NOMO-1 treated with dmso at 0.1 percent for 144 hours (cell line): ENCODE measurements around the gene ETV7.
"Not testable (repeated sequence)": the region's sequence is repeated elsewhere in the genome, so short reads cannot be mapped to it uniquely, and the experiment has no call there.

Experiments
- DNase-seq: peaks from one replicate; lab custom pipeline; 2025; ENCODE audit not compliant: unreplicated experiment; lab: John Stamatoyannopoulos, UW

ETV7 gene

DNA sequence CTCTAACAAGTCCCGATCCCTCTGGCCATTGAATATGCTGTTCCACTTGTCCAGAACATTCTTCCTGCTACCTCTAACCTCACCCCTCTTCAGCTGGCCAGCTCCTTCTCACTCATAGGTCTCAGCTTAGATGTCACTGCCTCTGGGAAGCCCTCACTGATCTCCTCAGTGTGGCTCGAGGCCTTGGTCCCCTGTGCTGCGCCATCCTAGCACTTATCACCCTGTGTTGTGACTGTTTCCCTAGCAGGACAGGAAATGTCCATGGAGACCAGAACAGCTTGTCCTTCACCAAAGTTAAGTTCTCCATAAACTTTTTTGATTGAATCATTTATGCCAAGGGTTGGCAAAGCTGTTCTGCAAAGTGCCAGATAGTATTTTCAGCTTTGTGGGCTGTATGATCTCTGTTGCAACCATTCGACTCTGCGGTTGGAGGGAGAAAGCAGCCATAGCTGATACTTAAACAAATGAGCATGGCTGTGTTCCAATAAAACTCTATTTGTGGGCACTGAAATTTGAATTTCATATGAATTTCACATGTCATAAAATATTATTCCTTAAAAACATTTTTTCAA is 44.3 kb downstream of the ETV7 start:
- no peak for DNase-seq

DNA sequence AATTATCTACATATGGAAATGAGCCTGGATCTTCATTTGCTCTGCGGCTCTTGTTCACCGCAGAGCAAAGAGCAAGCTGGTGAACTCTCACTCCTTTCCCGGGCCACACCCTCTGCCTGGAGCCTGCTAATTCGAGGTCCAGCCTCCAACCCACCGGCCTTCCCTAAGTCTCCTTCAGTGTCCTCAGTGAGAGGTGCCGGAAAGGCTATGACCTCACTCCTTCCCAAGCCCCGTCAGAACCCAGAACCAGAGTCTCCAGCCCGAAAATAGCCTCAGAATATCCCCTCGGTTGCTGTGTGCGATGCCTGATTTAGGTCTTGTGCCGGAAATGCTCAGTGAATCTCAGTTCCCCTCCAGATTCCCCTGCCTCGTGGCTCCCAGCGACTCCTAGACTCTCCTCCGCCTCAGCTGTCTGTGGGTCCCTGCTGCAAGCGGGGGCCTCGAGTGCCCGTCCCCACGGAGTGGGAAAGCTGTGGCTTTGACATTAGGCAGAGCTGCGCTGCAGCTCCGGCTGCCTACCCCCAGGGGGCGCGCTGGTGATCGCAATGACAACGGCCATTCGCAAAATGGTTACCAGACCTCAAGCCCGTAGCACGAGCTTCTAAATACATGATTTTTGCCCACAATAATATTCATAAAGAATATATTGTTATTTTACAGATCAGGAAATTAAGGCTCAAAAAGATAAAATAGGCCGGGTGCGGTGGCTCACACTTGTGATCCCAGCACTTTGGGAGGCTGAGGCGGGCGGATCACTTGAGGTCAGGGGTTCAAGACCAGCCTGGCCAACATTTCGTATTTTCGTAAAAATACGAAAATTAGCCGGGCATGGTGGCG is 46.6 kb downstream of the ETV7 start:
- peak; percentile 39 for DNase-seq

DNA sequence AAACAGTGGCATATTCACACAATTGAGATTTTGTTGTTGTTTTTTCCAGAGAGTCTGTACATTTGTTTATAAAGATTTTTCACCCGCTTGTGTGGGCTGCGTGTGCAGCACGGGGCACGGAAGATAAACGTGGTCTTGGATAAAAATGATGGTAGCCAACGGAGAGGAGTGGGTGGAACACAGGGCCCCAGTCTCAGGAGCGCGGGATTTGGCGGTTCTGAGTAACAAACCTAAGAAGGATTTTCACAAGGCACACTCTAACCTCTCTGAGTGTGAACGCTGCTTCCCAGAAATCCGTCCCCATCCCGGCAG is 47.2 kb downstream of the ETV7 start:
- no peak for DNase-seq

DNA sequence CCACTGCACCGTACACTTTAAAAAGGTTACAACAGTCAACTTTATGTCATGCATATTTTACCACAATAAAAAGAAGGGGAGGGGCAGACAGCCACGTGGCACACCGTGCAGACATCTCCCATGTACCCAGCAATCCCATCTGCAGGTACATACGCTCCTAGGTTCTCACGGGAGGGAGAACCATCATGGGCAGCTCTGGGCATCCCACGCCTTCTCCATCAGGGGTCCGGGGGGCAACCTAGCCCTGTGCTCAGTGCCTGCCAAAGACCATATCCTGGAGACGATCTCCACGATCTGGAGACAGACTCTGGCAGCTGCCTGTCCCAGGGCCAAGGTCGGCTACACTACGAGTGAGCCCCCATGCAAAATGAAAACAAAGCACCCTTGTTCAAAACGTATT is 48.3 kb downstream of the ETV7 start:
- DNase-seq = no peak

DNA sequence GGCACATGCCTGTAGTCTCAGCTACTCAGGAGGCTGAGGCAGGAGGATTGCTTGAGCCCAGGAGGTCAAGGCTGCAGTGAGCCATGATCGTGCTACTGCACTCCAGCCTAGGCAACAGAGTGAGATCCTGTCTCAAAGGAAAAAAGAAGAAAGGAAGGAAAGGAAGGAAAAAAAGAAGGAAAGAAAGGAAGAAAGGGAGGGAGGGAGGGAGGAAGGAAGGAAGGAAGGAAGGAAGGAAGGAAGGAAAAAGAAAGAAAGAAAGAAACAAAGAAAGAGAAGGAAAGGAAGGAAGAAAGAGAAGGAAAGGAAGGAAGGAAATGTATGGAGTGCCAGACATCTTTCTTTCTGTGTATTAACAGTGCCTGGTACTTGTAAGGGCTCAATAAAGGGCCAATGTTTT is 49.2 kb downstream of the ETV7 start:
- not testable (repeated sequence) for DNase-seq

DNA sequence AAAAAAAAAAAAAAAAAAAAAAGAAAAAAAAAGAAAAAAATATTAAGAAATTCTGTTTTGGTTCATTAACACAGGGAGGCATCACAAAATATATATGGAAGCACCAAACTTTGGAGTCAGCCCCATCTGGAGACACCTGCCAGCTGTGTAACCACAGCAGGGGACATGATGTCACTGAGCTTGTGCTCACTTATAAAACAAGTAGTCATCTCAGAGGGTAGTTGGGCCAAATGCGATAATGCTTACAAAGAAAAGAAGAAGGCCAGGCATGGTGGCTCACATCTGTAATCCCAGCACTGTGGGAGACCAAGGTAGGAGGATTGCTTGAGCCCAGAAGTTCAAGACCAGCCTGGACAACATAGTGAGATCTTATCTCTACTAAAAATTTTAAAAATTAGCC is 49.7 kb downstream of the ETV7 start:
- no peak for DNase-seq

DNA sequence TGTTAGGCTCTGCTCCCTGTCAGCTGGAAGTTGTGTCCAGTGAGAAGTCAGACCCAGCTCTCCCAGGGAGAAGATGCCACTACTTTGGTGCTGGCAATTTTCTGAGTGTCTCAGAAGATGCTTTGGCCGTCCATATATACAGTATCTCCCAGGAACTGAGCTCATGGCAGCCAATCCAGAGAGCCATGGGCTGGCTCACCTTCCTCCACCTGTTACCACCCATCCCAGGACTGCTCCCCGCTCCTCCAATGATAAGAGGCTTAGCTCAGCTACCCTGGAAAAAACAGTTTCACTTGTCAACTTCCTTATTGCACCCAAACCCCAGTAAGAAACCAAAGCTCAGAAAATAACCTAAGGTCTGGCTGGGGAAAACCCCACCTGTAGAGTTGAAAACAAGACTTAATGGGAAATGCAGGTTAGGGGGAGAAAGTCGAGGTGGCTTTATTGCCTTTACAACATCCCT is 50.7 kb downstream of the ETV7 start, which contains the start of gene BNIP5:
Gene BNIP5 (minus strand): TSS at position 110 of the 463 bp plus-strand sequence. CDS start 6,198 bp downstream, outside the sequence.
- DNase-seq = no peak

DNA sequence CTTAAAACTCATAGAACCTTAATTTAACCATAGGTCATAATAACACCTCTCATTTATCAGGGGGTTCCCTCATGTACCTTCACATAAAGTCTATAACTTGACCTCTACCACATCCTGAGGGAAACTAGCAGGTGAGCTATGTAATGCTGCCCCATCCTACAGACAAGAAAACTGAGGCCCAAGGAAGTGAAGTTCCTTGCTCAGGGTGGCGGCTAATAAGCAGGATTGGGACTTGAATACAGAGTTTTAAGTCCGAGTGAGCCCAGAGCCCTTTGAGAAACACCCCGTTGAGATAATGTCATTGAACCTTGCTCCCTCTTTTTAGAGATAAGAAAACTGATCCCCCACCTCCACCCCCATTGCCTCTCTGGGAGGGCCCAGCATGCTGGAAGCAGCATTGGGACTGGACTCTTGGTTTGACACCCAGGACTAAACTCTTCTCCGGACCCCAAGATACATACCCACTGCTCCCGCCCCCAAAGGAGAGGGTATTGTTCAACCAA is 51.2 kb downstream of the ETV7 start:
- no peak for DNase-seq

DNA sequence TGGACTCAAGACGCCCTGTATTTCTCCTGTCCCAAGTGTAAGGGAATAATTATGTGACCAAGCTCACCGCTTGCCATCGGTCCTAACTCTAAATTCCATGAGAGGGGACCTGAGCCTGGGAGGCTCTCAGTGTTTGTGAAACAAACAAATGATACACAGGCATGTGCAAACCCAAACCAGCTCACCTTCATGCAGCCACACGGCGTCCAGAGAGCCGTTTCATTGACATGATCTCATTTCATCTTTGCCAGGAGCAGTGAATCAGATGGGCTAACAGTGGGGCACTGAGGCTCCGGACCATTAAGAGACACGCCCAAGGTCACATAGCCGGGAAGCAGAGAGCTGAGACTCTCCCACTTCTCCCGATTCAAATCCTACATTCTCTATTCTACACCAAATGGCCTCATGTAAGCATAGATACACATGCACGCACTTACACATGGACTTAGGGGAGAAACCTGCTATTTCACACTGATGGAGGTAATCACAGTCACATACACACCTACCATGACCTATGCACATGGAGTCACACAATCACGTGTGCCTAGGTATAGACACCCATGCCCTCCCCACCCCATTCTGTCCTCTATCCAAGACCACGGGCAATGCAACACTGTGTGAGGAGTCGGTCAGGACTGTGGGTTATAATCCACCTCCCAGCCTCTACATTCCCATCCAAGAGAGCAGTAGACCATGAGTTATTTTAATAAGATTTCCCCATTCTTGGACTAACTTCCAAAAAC is 51.8 kb downstream of the ETV7 start:
- DNase-seq = no peak

DNA sequence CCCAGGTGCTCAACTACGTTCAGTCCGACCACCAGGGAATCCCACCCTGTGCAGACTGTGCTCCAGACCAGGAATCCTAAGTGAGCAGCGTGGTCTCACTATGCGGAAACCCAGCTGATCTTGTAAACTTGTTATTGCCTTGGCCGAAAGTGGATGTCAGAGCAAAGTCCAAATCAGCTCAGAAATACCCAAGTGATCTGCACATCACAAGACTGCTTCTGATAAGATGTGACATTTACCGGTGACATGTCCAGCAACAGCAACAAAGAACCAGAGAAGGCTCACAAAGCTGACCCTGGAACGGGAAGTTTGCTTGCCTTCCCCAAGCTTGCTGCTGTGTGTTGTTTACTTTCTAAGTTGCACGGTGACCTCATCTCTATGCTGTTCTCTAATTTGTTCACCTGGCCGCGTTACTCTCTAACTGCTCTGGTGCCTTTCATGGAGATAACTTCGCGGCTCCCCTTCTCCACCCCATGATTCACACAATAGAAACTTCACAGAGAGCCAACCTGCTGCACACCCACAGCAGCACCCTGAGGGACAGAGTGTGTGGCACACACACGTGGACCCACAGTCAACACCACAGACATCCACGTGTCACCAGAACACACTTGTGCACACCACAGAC is 52.5 kb downstream of the ETV7 start:
- DNase-seq = no peak

DNA sequence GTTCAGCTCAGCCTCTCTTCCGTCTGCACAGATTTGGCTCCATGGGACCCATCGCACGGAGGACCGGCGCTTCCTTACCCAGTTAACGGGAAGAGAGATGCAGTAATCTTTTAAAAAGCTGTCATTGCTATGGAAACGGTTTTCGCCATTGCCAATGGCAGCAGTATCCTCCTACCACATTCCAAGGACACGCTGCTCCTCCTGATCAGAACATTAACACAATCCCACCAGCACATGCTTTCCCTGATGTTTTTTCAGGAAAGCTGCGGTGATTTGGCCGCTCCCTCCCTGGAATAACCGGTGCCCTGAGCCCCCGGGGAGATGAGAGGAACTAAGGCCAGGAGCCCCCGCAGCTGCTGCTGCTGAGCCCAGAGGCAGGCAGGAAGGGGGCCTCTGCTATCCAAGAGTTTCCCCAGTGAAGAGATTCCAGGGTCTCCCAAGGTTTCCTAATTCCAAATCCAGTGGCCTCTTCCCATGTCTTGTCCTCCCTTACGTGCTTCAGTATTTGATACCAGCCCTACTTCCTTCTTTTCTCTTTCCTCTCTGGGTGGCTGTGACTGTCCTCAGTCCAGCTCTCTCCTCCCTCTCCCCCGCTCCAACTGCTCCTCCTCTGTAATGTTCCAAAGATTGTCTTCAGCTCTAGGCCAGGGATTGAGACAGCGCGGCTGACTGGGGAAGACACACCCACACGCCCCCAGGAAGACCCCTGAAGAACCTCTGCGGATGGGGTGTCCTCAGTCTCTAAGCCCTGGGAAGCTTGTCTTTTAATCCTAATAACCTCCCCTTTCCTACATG is 53.3 kb downstream of the ETV7 start:
- DNase-seq = no peak

DNA sequence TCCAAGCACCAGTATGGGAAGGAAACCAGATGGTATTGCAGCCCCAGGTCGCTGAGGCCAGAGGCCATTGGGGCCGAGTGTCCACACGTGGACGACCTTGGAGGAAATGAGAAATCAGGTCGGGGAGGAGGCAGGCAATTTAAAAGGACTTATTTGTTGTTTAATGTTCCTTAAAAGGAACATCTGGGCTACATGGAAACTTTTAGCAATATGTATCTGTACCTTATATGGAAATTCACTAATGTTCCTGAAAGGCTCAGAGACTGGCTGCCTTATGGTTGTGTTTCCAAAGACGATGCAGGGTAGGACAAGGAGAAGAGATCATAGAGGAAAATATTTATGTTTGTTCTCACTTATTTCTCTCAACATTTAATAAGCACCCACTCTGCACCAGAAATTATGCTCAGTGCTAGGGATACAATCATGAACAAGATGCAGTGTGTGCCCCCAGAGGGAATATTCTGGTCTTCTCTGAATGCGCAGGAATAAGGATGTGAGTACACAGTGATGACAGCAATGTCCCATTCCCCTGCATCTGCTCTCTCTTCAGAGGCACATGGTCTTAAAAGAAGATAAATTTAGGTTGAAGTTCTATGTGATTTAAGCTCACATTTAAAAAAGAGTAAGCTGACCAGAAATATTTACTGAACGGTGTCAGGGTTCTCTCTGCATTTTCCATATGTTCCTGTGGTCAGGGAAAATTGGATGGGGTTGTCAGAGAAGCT is 54.1 kb downstream of the ETV7 start:
- no peak for DNase-seq

DNA sequence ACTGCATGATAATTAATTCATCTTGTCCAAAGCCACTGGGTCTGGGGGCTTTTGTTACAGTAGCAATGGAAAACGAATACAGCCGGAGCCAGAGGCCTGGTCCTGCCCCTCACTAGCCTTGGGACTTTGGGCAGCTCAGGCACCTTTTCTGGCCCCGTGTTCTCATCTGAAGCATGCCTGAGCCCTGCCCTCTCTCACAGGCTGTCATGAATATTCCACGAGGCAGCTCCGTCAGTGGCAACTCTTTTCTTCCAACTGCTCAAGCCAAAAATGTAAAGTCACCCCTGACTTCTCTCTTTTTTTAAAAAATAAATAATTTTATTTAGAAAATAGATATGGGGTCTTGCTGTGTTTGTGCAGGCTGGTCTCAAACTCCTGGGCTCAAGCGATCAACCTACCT is 56.1 kb downstream of the ETV7 start:
- no peak for DNase-seq

DNA sequence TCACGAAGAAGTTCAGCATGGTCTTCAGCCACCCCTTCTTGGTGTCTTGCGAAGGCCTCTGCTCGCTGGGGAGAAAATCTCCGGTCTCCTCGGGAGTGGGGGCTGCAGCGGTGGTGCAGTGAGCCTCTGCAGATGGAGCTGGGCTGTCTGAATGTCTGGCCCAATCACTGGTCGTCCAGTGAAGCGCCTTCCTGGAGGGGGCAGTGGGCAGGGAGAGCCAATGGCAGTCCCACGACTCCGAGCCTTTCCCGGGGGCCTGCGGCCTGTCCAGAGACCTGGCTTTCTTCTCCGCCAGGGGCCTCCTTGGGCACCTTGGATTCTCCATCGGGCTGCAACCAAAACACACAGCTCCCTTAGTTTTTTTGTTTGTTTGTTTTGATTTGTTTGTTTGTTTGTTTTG is 57.1 kb downstream of the ETV7 start:
- no peak for DNase-seq

DNA sequence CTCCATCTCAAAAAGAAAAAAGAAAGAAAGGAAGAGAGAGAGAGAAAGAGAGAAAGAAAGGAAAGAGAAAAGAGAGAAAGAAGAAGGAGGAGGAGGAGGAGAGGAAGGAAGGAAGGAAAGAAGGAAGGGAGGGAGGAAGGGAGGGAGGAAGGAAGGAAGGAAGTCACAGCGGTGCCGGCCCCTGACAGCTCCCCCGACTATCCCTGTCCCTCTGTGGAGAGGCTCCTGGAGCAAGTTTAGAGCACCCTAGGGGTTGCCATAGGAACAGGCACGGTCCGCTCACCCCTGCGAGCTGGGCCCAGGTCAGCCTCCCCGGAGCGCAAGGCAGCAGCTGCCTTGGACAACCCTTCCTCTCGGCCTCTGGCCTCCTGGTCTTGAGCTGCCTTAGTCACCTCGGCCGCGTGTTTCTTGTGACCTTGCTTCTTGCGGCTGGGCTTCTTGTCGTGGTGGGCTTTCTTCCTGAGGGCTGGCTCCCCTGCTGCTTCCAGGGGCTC is 57.6 kb downstream of the ETV7 start:
- no peak for DNase-seq

DNA sequence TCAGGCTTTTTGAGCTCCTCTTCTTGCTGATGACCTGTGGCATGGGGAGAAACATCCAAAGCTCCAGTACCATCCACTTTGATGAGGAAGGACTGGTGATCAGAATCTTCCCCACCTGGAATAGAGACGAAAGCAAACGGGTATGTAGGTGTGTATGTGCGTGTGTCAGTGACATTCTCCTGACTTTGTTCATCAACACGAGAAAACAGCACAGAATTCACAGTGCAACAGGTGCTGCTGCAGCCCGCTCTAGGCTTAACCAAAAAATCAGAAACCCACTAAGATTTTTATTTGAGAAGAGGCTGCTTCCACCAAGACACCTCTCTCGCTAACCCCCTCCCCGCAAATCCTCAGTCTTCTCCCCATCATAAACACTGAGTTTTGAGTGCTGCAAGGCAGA is 58.9 kb downstream of the ETV7 start:
- DNase-seq = no peak

DNA sequence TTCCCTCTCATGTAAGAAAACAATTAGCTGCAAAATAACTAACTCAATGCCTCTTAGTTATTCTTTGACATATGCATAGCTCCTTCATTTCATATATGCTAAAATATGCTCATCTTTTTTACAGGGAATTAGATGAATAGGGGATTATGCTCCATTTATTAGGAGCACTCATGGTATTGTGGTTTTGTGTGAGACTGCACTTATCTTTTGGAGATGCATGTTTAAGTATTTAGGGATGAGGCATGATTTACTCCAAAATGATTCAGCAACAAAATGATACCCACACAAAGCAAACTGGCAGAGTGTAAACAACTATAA is 59.6 kb downstream of the ETV7 start:
- DNase-seq = no peak

DNA sequence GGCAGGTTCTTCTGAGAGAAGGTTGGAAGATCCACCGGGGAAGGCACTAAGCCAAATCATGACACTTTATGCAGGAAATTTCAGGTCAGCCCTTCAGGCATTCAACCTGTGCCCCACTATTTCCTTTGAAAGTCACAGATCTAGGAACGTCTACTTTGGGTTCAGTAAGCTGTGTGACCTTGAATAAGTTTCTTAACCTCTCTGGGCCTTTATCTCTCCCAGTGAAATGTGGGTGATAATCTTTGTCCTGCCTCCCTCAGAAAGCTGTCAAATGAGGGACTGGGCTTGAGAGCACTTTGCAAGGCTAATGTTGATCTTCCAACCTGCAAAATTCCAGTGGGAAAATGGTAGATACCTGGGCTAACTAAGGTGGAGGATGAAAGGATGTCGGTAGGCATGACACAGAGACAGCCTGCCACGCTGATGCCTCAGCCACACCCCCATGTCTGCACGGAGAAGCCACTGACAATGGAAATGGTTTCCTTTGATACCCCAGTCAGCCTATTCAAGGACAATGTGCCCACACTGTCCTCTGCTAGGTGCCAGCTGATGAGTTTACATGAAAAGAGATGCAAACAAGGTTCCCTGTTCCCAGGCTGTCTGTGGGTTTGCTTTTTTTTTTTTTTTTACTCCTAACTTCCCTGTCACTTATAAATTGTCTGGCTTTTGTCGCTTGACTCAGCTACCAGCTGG is 60.1 kb downstream of the ETV7 start:
- no peak for DNase-seq

DNA sequence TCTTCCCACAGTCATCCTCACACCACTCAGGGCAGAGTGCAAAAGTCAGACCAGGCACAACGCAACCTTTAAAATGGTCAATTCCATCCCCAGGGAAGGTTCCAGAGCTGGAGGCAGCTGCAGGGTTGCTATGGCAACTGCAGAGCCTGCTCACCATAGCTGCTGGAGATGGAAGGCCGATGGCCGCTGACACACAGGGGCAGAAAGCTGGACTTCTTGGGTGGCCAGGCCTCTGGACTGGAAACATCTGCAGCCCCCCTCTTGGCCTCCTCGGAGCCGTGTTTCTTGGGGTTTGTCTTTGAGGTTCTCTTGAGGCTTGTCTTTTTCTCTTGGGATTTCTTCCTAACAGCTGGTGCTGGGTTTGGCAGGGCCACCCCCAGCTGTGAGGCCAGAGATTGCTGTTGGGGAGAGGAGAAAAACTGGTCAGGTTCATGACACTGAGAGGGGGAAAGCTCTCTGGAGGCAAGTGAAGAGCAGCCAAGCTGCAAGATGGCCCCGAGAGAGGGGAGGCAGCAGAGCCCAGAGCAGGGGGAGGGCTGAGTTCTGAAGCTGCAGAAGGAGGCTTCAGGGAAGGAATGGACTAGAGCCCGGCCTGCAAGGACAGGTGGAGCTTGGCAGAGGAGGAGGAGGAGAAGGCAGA is 61.0 kb downstream of the ETV7 start:
- DNase-seq = no peak
